ENCODE results near the gene DPCD.

GRCh38 chr10:101538446-101538845, 49.7 kb upstream of the DPCD start:
- no peak for TF ChIP-seq EZH2 (IDR thresholded peaks at IDR 0.05; ENCODE audit: borderline replicate concordance, low read depth, low read length, severe bottlenecking)
- TF ChIP-seq CTCF (IDR thresholded peaks at IDR 0.05; ENCODE audit: extremely low read depth in 1 of 2, insufficient read depth in 1 of 2, low read depth in 1 of 2, low read length in 2 of 2) = no peak
- TF ChIP-seq POLR2AphosphoS5 (IDR thresholded peaks at IDR 0.05; ENCODE audit: insufficient read depth, low read depth, low read length) = no peak
- no peak for TF ChIP-seq MAX (IDR thresholded peaks at IDR 0.05; ENCODE audit: insufficient read depth, insufficient read length)
- TF ChIP-seq POLR2A (IDR thresholded peaks at IDR 0.05; ENCODE audit: low read depth, low read length) = no peak
- no peak for TF ChIP-seq FOS (IDR thresholded peaks at IDR 0.05; ENCODE audit: borderline replicate concordance, insufficient read depth, low read length)
- TF ChIP-seq JUN (IDR thresholded peaks at IDR 0.05; ENCODE audit: borderline replicate concordance, insufficient read depth, insufficient read length, low read depth) = no peak
- no peak for TF ChIP-seq MYC (IDR thresholded peaks at IDR 0.05; ENCODE audit: low read depth, low read length)

All from endothelial cell of umbilical vein (primary cell).